ELR (cell line): Measurements from ENCODE around the gene ACSL5.

Experiments used
- DNase-seq: peaks from one replicate; pipeline ENCODE4 v3.0.0-alpha.2; 2015; ENCODE audit warnings: low read depth

Gene ACSL5, protein sequence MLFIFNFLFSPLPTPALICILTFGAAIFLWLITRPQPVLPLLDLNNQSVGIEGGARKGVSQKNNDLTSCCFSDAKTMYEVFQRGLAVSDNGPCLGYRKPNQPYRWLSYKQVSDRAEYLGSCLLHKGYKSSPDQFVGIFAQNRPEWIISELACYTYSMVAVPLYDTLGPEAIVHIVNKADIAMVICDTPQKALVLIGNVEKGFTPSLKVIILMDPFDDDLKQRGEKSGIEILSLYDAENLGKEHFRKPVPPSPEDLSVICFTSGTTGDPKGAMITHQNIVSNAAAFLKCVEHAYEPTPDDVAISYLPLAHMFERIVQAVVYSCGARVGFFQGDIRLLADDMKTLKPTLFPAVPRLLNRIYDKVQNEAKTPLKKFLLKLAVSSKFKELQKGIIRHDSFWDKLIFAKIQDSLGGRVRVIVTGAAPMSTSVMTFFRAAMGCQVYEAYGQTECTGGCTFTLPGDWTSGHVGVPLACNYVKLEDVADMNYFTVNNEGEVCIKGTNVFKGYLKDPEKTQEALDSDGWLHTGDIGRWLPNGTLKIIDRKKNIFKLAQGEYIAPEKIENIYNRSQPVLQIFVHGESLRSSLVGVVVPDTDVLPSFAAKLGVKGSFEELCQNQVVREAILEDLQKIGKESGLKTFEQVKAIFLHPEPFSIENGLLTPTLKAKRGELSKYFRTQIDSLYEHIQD

DNA sequence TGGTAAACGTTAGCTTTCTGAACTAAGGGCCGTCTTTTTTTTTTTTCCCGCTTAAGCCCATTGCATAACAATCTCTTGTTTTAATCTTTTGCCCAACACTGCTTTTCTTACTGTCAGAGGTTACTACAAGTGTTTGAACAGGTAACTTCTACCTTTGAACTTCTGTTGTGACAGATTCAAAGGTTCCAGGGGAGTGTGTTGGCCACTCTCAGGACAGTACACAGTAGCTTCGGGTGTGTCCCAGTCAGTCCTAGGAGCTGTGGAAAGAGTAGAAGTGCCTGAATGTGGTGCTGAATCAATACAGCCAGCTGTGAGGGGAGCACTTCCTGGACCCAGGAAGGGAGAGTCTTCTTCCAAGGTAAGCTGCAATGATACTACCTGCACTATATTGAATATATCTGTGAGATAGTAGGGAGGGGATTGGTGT, at the start of gene ACSL5:
TSS of gene ACSL5 (plus strand) at position 205 of the 427 bp plus-strand sequence. CDS start 20,831 bp downstream, outside the sequence.
- no peak for DNase-seq

DNA sequence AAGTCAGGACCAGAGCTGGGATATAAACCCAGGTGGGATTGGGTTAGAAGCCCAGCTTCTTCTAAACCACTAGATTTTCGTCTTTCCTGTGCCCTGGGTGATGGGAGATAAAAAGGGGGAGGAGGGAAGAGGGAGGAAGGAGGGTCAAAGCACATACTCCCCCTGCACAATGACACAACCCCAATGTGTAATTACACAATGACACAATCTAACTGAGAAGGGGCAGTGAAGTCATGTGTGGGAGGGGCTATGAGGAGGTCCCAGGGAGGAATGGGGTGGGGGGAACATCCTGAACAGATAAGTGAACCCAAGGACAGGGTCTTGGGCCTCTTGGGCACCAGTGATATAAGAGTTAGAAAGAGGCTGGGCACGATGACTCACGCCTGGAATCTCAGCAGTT, 46.2 kb upstream of the ACSL5 start:
- no peak for DNase-seq

DNA sequence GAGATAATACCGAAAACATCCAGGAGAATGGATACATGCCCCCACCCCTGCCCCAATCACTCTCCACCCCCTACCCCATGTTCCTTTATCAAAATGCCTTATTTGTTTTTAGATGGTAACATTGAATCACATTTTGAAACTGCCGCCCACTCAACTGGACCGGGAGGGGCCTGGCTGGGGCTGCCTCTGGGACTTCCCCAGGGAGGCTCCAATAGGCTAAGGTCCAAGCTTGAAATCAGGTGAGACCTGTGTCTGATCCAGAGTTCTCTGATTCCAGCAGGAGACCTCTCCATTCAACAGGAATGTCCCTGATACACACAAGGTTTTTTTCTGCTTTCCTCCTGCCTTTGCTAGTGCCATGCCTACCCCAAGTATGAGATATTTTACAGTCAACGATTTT, 43.8 kb upstream of the ACSL5 start:
- no peak for DNase-seq

DNA sequence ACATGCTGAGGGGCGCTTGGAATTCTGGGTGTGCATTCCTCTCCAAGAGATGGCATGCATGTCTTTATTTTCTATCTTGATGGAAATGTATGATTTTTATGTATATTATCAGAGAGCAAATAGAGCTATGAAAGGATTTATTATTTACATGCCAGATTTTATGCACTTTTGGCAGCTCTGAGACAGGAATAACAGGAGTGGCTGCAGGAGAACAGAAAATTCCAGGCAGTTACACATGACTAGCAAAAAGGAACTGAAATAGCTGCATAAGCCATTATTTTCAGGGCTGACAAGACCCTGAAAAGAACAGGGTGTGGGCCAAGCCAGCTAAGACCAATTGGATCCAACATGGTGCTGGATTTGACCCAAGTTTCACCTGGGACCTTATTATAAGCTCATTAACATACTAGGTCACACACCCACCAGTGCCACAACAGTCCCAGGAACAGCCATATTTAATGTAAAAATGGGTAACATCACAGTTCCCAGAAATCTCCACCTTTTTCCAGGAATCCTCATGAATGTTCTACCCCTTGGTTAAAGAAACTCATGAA, 43.2 kb upstream of the ACSL5 start:
- no peak for DNase-seq

DNA sequence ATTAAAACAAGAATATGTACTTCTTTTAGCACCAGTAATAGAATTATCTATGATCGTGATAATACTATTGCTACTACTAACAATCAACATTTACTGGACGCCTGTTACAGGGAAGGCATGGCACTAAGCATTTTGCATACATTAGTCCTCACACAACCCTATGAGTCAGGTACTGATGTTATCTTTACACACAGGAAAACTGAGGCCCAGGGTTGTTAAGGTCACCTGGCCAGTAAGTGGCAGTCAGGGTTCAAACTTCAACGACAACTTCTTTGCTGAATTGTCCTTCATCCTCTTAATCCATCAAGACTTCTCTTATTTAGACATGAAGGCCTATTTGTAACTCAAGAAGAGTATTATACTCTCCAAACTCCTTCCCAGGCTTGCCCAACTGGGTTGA, 41.9 kb upstream of the ACSL5 start:
- DNase-seq, result peak; percentile 26

DNA sequence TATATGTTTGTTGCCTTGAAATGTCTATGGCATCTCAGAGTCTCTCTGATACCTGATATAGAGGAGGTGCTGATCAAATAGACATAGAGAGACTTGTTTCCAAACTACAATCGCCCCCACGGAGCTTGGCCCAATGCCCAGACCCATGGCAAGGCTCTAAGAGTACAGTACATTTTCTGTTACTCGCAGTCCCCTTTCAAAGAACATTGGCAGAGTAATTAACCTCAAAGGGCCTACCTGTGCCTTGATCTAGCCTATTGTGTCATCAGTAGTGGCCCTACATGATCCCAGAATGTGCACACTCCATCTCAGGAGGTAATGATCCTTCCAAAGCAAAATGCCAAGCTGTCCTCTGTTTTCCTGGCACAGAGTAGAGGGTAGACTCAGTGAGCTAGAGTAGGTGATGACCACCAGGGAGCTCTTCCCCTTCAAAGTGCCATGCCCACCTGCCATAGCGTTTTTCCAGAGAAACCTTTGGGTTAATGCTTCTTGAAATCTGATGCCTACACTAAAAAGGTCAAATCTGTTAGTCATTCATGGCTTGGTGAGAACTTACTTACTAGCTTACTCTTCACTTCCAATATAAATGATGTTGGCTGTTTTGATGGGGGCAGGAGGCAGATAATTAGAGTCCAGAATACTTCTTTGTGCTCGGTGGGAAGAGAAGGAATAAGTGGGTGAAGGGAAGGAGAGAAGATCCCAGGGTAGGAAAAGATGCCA, 41.2 kb upstream of the ACSL5 start:
- no peak for DNase-seq

DNA sequence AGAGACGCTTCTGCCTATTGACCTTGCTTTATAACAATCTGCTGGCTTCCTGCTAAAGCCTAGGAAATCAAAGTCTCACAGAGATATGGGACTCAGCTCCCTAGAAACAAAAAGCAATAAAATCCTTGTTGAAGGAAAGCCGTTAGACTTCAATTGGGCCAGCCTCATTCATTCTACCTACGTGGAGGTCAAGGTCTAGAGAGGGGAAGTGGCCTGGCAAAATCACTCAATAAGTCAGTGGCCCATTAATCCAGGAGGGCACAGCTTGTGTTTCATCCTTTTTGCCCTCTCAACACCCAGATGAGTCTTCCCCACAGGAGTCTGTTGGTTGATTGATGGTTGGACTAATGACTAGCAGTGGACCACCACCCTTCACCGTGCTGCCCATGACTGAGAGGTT, 40.5 kb upstream of the ACSL5 start:
- no peak for DNase-seq

DNA sequence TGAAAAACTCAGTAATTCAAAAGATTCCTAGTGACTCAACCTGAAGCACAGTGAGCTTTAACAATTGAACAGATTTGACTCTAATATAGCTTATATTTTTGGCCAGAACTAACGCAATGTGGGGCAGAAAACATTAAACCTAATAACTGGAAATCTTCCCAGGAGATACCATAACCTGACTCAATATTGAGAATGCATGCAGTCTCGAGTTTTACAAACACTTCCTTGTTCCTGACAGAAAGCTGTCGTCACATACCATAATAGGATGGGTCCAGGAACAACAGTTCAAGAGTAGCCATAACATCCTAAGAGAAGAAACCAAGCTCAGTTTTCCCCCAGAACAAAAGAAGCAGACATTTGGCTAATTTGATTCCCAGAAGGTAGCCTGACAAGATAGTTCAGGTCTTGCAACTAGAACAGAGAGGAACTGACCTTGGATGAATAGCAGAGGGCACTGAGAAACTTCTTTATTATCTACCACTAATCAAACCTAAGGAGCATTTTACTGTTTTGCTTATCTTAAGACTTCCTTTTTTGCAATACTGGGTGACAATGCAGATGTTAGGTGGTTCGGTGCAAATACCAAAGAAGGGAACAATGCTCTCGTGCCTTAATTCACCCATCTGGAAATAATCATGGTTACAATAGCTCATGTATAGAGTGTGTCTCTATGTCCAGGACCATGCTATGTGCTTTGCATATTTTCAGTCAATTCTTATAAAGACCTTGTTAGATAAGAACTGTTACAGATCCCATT, 38.6 kb upstream of the ACSL5 start:
- DNase-seq, result peak; percentile 11

DNA sequence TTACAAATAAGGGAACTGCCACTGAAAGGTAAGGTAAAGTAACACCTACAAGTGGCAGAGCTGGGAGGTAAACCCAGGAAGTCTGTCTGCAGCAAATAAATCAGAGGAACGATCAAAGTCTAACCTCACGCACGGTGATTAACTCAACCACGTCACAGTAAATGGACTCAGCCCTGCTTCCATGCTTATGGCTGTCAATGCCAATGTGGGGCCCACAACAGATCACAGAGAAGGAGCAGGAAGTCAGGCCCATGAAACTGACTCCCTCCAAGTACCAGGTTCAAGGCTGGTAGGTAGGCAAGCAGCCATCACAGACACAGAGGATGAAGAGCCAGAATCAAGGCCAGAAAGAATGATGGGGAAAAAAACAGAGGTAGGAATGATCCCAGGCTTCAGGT, 38.0 kb upstream of the ACSL5 start:
- no peak for DNase-seq

DNA sequence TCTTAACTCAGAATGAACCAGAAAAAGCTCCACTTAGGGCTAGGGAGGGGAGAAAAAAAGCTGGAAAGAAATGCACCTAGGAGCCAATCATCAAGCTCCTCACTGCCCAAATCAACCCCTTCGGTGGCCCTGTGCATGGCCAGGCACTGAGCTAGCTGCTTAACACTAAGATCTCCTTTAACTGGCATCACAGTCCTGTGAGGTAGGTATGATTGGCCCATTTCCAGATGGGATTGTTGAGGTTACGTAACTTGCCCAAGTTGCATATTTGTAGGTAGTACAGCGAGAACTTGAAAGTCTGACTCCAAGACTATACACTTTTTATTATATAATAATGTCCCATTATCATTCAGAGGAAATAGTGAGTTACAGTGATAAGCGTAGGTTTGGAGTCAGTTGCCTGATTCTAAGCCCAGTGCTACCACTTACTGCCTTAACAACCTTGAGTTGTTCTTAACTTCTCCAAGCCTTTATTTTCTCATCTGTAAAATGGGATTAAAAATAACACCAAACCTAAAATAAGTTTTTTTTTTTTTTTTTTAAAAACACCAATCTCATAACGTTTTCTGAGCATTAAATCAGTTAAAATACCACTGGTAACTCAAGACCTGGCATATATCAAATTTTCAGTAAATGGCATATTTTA, 37.2 kb upstream of the ACSL5 start:
- no peak for DNase-seq

DNA sequence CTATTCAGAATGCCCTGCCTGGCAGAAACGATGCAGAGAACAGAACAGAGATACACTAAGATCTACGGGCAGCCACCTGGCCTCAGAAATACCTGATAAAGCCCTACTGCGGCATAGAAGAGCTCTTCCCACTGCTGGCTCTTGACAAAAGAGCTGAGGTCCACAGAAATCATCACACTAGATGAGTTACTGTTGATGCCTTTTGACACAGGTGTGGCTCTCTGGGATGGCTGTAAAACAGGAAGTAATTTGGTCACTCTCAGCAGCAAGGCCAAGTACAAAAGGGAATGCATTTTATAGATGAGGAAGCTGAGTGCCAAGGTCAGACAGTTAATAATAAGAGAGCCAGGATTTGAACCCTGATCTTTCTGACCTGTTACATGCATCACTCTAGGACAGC, 35.0 kb upstream of the ACSL5 start:
- DNase-seq, result no peak

DNA sequence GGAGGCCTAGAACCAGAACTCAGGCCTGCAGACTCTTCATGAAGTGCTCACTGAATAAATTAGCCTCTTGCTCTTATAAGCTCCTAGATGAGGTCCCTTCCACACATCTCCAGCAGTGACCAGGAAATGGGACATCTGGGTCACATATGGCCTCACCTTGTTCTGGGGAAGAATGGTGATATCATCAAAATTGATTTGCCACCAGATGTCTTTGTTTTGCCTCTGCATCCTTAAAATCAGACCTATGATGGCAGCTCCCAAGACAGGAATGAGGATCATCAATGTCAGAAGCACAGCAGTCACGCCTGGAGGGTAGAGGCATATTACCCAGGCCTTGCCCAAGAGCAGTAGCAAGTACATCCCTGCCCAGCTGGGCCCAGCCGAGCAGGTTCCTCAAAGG, 33.3 kb upstream of the ACSL5 start:
- no peak for DNase-seq

DNA sequence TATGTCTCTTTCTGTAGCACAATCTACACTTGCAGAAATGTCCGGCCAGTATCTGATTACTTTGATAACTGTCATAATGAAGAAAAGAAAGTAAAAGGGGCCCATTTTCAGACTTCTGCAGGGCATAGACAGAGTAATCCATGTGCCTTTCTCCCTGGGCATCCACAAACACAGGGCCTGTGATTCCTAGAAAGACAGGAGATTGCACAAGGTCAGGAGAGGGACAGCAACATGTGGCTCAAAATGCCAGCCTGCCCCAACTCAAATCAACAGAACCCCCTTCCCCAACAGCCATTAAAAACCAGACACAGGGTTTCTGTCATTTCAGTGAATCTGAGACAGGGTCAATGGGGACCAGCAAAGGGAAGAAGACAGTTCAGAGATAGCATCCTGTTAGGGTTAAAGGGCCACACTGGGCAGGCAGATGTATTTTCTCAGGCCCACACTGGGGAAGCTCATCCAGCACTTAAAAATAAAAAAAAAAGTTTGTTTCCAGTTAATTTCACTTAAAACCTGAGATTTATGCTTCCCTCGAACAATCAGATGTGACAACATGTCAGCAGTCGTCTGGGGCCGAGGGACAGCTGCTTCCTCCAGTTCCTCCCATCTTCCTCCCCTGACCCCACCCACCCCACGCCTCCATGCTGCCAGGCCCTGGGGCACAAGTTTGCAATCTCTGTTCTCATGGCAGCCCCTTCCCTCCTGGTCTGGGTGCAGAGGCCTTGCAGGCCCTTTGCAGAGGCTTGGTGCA, 30.7 kb upstream of the ACSL5 start:
- DNase-seq, result no peak

DNA sequence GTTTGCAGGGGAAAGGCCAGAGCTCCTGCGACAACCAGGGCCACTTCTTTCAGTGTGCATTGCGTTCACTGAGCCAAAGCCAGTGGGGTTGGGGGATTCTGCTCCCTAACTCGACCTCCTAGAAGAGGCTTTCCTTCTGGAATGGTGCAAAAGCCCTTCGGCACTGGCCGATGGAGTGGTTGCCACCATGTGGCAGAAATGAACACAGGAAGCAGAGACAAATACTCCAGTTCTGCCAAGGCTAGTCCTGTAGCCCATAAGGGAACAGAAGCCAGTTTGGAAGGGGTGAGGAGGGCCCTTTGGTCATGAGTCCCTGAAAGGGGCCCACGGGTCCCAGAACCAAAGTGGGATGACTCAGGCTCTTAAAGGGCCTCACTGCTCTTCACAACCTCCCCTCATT, 29.7 kb upstream of the ACSL5 start:
- DNase-seq, result no peak

DNA sequence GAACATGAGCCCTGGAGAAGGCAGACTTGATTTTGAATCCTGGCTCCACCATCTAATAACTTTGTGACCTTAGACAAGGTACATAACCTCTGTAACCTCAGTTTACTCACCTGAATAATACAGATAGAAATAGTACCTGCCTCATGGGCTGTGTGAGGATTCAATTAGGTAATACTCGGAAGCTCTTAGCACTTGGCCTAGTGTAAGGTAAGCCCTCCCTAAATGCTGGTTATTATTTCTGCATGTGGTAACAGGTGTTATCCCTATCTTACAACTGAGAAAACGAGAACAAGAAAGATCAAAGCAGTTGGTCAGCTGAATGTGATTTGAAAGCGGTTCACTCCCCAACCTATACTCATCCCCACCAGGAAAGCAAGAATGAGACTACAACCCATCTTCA, 28.7 kb upstream of the ACSL5 start:
- no peak for DNase-seq

DNA sequence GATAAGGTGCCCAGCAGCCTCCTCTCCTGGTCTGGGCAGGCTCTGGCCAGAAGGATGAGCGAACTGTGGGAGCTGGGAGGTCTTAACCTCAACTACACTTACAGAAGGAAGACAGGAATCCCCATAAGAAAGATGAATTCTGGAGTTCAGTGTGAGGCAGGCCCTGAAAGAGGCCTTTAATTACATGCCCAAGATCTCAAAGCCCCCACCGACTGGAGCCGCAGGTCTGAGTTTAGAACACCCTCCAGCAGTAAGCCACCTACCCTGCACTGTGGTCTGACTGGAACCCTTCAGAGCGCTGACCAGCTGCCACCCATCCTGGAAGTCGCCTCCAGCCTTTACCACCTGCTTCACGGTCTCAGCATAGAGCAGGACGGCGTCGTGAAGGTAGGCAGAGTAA, 28.2 kb upstream of the ACSL5 start:
- no peak for DNase-seq

DNA sequence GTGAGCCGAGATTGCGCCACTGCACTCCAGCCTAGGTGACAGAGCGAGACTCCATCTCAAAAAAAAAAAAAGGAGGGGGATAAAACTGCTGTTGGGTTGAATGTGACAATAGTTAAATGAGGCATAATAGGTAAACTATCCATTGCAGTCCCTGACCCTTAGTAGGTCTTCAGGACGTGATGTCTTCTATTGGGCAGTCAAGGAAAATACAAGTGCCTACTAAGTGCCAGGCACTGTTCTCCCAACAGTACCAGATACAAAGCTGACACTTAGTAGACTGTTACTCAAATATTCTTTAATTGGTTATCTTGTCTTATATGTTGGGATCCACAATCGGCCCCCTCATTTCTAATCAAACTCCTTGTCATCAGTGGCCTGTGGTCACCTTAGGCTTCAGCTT, 27.1 kb upstream of the ACSL5 start:
- no peak for DNase-seq

DNA sequence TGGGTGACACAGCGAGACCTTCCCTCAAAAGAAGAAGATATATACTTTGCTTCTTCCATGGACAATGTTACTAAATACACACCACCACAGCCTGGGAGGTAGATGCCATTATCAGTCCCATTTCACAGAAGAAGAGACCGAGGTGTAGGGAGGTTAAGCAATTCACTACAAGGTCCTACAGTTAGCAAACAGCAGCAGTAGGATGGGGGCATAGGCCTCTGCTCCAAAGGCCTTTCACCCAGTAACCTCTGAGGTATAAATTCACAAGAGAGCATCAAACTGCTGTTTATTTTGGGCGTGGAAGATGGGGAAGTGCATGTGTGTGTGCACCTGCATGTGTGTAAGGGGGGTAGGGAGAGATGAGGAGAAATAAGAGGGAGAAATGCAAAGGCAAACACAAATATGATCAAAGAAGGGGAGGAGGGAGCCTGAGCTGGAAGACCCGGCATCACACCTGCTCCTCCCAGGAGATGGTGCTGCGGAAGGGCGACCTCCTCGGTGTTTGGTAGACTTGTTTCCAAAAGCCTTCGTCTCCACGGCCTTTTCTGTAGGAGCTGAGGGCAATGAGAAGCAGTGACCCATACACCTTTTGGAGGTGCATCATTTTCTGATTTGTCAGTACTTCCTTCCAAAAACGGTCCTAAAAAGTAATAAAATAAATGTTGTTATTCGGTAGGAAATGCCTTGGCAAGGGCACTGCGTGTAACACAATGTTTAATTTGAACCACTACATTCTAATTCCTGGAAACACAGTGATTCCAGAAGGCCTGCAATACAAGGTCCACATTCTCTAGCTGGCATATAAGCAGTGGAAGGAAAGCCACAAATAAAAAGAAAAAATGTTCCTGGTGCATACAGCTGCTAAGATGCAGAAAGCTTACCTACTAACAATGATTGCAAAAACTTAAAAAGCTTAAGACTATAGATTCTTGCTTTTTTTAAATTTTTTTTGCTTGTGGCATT, 25.9 kb upstream of the ACSL5 start:
- DNase-seq, result no peak

DNA sequence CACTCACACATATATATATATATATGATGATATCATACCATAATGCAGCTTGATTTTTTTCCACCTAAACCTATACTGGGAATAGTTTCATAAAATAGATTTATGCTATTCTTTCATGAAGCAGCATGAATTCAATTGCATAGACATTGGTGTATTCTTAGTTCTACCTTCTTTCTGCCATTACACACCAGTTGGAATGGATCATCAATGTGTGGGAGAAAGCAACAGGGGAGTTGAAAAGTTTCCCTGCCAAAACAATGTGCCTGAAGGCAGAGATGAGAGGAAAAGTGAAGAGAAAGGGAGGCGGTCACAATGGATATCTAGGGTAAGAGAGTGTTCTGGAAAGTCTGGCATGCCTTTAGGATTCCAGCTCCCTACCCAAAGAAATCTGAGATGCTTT, 25.2 kb upstream of the ACSL5 start:
- DNase-seq, result no peak
